GM12878 (cell line): Measurements from ENCODE around the gene NMT1. TPM values are rescaled to one million over a fixed set of nuclear protein-coding genes. Genes with fewer than 3 reads are reported as not detected.

ENCODE experiments used
- ATAC-seq: fragments of 200-7000 bp; cut with Tn5 transposase; 3 replicates; pipeline ENCODE4 v1.9.1; 2020; ENCODE audit warnings: mild to moderate bottlenecking, moderate library complexity
- BruUV-seq: library from RNA; stranded (reverse); fragments of 400-500 nt; replicated peaks from 2 replicates; lab custom pipeline; 2021; lab: Mats Ljungman, UMichigan
- CTCF ChIA-PET: fragments of 300-600 bp; sonication (Branson Sonifier 250); formaldehyde crosslinking; extraction: SDS; loops from one replicate; lab custom pipeline; 2021; ENCODE audit warnings: inconsistent platforms; lab: Yijun Ruan, JAX
- POLR2A ChIA-PET: fragments of 350-600 bp; formaldehyde crosslinking; extraction: SDS; loops from one replicate; lab custom pipeline; 2021; ENCODE audit warnings: inconsistent platforms; lab: Charles Lee
- RAD21 ChIA-PET: fragments of 300-600 bp; sonication (Branson Sonifier 250); formaldehyde crosslinking; loops from one replicate; lab custom pipeline; 2023; ENCODE audit warnings: antibody characterized with exemption; ENCODE audit not compliant: unreplicated experiment; lab: Charles Lee
- SMC1A ChIA-PET: fragments of 300-600 bp; sonication (Branson Sonifier 250); formaldehyde crosslinking; loops from one replicate; lab custom pipeline; 2023; ENCODE audit not compliant: unreplicated experiment, uncharacterized antibody; lab: Charles Lee
- DNase-seq: peaks from one replicate; pipeline ENCODE4 v3.0.0-alpha.2; 2011; ENCODE audit warnings: low read depth, low spot score
- FAIRE-seq: peaks from 3 replicates; lab custom pipeline; 2011; peaks lifted over from hg19 to GRCh38; lab: Jason Lieb, UNC
- H2AFZ ChIP-seq: 2 replicates; pipeline ENCODE4 v1.6.0; 2011; ENCODE audit warnings: low read depth, low read length, control low read depth; ENCODE audit not compliant: control insufficient read depth
- H3K27ac ChIP-seq: 2 replicates; pipeline ENCODE4 v1.5.1; 2011; ENCODE audit warnings: control low read depth; ENCODE audit not compliant: control insufficient read depth, insufficient read depth
- H3K27me3 ChIP-seq, 2 experiments: replicated peaks in 1 of 2; 2 replicates each; pipeline versions ENCODE4 v1.6.0 to v1.6.1; 2011; ENCODE audit warnings: low read length in 1 of 2; ENCODE audit not compliant: control insufficient read depth in 2 of 2, insufficient read depth in 2 of 2
- H3K36me3 ChIP-seq, 2 experiments: 2 replicates each; pipeline ENCODE4 v1.5.1; 2011; ENCODE audit warnings: low read length in 1 of 2; ENCODE audit not compliant: control insufficient read depth in 2 of 2, insufficient read depth in 2 of 2
- H3K4me1 ChIP-seq: 2 replicates; pipeline ENCODE4 v1.6.1; 2011; ENCODE audit warnings: mild to moderate bottlenecking, low read length, moderate library complexity, mixed read lengths; ENCODE audit not compliant: control insufficient read depth, insufficient read depth
- H3K4me2 ChIP-seq: 2 replicates; pipeline ENCODE4 v1.6.0; 2011; ENCODE audit warnings: control low read depth; ENCODE audit not compliant: control insufficient read depth, insufficient read depth
- H3K4me3 ChIP-seq: fragments of 200-600 bp; sonication (generic); 2 replicates; pipeline ENCODE4 v1.5.1; 2016
- H3K79me2 ChIP-seq: 2 replicates; pipeline ENCODE4 v1.6.0; 2011; ENCODE audit warnings: low read length; ENCODE audit not compliant: control insufficient read depth, insufficient read depth
- H3K9ac ChIP-seq: 2 replicates; pipeline ENCODE4 v1.8.0; 2011; ENCODE audit warnings: low read length, control low read depth, mixed read lengths; ENCODE audit not compliant: control insufficient read depth, insufficient read depth
- H3K9me3 ChIP-seq: replicated peaks from 3 replicates; pipeline ENCODE4 v1.5.1; 2011; ENCODE audit warnings: mild to moderate bottlenecking, low read length; ENCODE audit not compliant: control insufficient read depth, insufficient read depth
- H4K20me1 ChIP-seq: 2 replicates; pipeline ENCODE4 v1.6.0; 2011; ENCODE audit not compliant: control insufficient read depth, insufficient read depth
- GATAD2B ChIP-seq: fragments of 450-650 bp; conservative IDR thresholded peaks from 2 replicates; pipeline ENCODE4 v1.6.1; 2017; ENCODE audit warnings: low read depth, mild to moderate bottlenecking, moderate library complexity
- NBN ChIP-seq: fragments of 450-650 bp; IDR thresholded peaks from 2 replicates; pipeline ENCODE4 v1.6.1; 2016
- RUNX3 ChIP-seq: IDR thresholded peaks from 2 replicates; pipeline ENCODE4 v1.6.1; 2012; ENCODE audit warnings: low read length, inconsistent platforms
- ZNF622 ChIP-seq: fragments of 450-650 bp; IDR thresholded peaks from 2 replicates; pipeline ENCODE4 v1.6.1; 2017; ENCODE audit warnings: mild to moderate bottlenecking, inconsistent platforms
- WGBS: methylation state at CpG from one replicate; pipeline ENCODE4 v1.1.6; 2016; ENCODE audit warnings: low lambda C conversion rate; ENCODE audit not compliant: insufficient replicate concordance, insufficient coverage; ENCODE audit errors: missing lambda C conversion rate; 5-methylcytosine and 5-hydroxymethylcytosine counted together
- in situ Hi-C: fragments of 300-500 bp; cut with MboI; formaldehyde crosslinking; loops from 9 replicates; pipeline ENCODE4 v1.14.3; 2018; ENCODE audit warnings: mixed read lengths
- intact Hi-C: fragments of 100-400 bp; cut with micrococcal nuclease; formaldehyde crosslinking; loops from one replicate; pipeline ENCODE4 v1.14.2; 2022; ENCODE audit not compliant: unreplicated experiment
- polyA plus RNA-seq, 11 experiments: library from polyadenylated mRNA; depleted of rRNA in 4 of 11; unstranded in 6 of 11; stranded (reverse) in 5 of 11; fragments of >200 nt; fragmentation: Nextera tagmentation in 4 of 11; fragmentation: Illumina TruSeq in 1 of 11; extraction: Ambion mirVana in 4 of 11; extraction: Trizol in 1 of 11; gene quantifications; 1 replicate in 1 of 11; 2 replicates in 10 of 11; pipeline versions ENCODE4 v1.2.1 to v1.2.3, GENCODE V29; 2011 to 2016; ENCODE audit warnings: inconsistent platforms in 2 of 11, missing spikeins in 2 of 11, low read depth in 1 of 11
- total RNA-seq, 4 experiments: library from RNA; depleted of rRNA in 3 of 4; stranded (reverse); fragments of >200 nt in 3 of 4; fragmentation: Illumina TruSeq in 1 of 4; extraction: Trizol in 1 of 4; gene quantifications; 2 replicates each; pipeline versions ENCODE4 v1.2.1 to v1.2.3, GENCODE V29; 2013 to 2021
- TF ChIP-seq, protein P1 (sequence below): fragments of 450-650 bp; IDR thresholded peaks from 2 replicates; pipeline ENCODE4 v1.6.1; 2018; ENCODE audit warnings: mild to moderate bottlenecking, low read depth, moderate library complexity; ENCODE audit not compliant: partially characterized antibody
- TF ChIP-seq, protein P2 (sequence below): fragments of 450-650 bp; formaldehyde crosslinking; IDR thresholded peaks from 2 replicates; pipeline ENCODE4 v1.4.0; 2020; ENCODE audit warnings: mild to moderate bottlenecking, moderate library complexity
- TF ChIP-seq, protein P3 (sequence below): IDR thresholded peaks from 2 replicates; pipeline ENCODE4 v1.6.1; 2012; ENCODE audit warnings: improper control_type of control experiment, low read depth, low read length; ENCODE audit not compliant: insufficient replicate concordance
- TF ChIP-seq, protein P4 (sequence below): fragments of 450-650 bp; conservative IDR thresholded peaks from 2 replicates; pipeline ENCODE4 v1.6.1; 2017; ENCODE audit warnings: mild to moderate bottlenecking, moderate library complexity

The NMT1 gene
- total and polyA plus RNA-seq, 10 of the 15 experiments (the other 5 are each of a cell fraction or from before 2014, with no cell fraction given): 96.7 to 395 (median 222) TPM

DNA sequence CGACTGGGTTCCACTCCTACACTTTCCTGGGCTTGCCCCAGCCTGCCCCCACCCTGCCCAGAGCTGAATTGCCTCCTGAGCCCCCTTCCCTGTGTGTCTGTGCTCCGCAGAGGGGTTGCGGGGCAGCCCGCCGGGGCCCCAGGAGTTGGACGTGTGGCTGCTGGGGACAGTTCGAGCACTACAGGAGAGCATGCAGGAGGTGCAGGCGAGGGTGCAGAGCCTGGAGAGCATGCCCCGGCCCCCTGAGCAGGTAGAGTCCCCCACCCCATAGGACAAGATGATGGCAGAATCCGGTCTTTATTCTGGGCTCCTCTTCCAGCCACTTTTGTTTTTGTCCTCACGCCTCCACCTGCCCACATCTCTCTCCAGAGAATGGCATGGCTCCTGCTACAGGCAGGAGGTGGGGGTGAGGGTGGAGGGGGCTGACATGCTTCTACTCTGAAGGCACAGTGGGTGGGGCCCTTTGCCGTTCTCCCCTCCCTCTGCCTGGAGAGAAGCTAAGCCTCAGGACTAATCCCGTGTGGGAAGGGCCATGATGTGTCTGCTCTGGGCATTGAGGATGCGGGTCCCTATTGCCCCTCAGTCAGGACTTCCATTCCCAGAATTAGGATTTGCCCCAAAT, 77.9 kb downstream of the NMT1 start:
- Histone ChIP-seq H3K4me2 (no peak overlapping the region), H3K9ac (no peak overlapping the region), H3K27me3 (no peaks in the 10 kb centered on the region), H3K79me2 (peaks cover 4% of the 10 kb centered on the region), H3K4me3 (no peak overlapping the region), H3K4me1 (peaks cover 11% of the 10 kb centered on the region), H3K27ac (no peak overlapping the region), H3K36me3 (no peaks in the 10 kb centered on the region), H2AFZ (no peak overlapping the region), H4K20me1 (no peaks in the 10 kb centered on the region), H3K9me3 (no peaks in the 10 kb centered on the region)
- WGBS: 82% methylated on average over 14 of the region's 14 CpGs
- CTCF ChIA-PET: interaction anchor here (5.7 to 8.1 kb wide), 2 partner anchors 12 to 57 kb away, joined by 39 to 291 read pairs; no protein-coding TSS in a partner anchor
- SMC1A ChIA-PET: no interaction called here
- DNase-seq (no peak), FAIRE-seq (no peak), ATAC-seq (no peak)
- intact Hi-C loops: no loop called here
- BruUV-seq: no TSS peak
- in situ Hi-C loops: loop anchor here (5.0 kb wide), 1 partner anchor 58 kb away; no protein-coding TSS in a partner anchor
- RAD21 ChIA-PET: interaction anchor here (0.7 kb wide), 1 partner anchor 59 kb away, joined by 3 read pairs; no protein-coding TSS in a partner anchor
- POLR2A ChIA-PET: no interaction called here
- TF ChIP-seq RUNX3: no peak
- TF ChIP-seq, protein P1, sequence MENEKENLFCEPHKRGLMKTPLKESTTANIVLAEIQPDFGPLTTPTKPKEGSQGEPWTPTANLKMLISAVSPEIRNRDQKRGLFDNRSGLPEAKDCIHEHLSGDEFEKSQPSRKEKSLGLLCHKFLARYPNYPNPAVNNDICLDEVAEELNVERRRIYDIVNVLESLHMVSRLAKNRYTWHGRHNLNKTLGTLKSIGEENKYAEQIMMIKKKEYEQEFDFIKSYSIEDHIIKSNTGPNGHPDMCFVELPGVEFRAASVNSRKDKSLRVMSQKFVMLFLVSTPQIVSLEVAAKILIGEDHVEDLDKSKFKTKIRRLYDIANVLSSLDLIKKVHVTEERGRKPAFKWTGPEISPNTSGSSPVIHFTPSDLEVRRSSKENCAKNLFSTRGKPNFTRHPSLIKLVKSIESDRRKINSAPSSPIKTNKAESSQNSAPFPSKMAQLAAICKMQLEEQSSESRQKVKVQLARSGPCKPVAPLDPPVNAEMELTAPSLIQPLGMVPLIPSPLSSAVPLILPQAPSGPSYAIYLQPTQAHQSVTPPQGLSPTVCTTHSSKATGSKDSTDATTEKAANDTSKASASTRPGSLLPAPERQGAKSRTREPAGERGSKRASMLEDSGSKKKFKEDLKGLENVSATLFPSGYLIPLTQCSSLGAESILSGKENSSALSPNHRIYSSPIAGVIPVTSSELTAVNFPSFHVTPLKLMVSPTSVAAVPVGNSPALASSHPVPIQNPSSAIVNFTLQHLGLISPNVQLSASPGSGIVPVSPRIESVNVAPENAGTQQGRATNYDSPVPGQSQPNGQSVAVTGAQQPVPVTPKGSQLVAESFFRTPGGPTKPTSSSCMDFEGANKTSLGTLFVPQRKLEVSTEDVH: no peak
- TF ChIP-seq, protein P2, sequence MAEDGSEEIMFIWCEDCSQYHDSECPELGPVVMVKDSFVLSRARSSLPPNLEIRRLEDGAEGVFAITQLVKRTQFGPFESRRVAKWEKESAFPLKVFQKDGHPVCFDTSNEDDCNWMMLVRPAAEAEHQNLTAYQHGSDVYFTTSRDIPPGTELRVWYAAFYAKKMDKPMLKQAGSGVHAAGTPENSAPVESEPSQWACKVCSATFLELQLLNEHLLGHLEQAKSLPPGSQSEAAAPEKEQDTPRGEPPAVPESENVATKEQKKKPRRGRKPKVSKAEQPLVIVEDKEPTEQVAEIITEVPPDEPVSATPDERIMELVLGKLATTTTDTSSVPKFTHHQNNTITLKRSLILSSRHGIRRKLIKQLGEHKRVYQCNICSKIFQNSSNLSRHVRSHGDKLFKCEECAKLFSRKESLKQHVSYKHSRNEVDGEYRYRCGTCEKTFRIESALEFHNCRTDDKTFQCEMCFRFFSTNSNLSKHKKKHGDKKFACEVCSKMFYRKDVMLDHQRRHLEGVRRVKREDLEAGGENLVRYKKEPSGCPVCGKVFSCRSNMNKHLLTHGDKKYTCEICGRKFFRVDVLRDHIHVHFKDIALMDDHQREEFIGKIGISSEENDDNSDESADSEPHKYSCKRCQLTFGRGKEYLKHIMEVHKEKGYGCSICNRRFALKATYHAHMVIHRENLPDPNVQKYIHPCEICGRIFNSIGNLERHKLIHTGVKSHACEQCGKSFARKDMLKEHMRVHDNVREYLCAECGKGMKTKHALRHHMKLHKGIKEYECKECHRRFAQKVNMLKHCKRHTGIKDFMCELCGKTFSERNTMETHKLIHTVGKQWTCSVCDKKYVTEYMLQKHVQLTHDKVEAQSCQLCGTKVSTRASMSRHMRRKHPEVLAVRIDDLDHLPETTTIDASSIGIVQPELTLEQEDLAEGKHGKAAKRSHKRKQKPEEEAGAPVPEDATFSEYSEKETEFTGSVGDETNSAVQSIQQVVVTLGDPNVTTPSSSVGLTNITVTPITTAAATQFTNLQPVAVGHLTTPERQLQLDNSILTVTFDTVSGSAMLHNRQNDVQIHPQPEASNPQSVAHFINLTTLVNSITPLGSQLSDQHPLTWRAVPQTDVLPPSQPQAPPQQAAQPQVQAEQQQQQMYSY (CRISPR knock-in tag): no peak
- TF ChIP-seq GATAD2B: no peak
- TF ChIP-seq, protein P3, sequence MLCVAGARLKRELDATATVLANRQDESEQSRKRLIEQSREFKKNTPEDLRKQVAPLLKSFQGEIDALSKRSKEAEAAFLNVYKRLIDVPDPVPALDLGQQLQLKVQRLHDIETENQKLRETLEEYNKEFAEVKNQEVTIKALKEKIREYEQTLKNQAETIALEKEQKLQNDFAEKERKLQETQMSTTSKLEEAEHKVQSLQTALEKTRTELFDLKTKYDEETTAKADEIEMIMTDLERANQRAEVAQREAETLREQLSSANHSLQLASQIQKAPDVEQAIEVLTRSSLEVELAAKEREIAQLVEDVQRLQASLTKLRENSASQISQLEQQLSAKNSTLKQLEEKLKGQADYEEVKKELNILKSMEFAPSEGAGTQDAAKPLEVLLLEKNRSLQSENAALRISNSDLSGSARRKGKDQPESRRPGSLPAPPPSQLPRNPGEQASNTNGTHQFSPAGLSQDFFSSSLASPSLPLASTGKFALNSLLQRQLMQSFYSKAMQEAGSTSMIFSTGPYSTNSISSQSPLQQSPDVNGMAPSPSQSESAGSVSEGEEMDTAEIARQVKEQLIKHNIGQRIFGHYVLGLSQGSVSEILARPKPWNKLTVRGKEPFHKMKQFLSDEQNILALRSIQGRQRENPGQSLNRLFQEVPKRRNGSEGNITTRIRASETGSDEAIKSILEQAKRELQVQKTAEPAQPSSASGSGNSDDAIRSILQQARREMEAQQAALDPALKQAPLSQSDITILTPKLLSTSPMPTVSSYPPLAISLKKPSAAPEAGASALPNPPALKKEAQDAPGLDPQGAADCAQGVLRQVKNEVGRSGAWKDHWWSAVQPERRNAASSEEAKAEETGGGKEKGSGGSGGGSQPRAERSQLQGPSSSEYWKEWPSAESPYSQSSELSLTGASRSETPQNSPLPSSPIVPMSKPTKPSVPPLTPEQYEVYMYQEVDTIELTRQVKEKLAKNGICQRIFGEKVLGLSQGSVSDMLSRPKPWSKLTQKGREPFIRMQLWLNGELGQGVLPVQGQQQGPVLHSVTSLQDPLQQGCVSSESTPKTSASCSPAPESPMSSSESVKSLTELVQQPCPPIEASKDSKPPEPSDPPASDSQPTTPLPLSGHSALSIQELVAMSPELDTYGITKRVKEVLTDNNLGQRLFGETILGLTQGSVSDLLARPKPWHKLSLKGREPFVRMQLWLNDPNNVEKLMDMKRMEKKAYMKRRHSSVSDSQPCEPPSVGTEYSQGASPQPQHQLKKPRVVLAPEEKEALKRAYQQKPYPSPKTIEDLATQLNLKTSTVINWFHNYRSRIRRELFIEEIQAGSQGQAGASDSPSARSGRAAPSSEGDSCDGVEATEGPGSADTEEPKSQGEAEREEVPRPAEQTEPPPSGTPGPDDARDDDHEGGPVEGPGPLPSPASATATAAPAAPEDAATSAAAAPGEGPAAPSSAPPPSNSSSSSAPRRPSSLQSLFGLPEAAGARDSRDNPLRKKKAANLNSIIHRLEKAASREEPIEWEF: no peak
- no peak for TF ChIP-seq NBN
- TF ChIP-seq, protein P4, sequence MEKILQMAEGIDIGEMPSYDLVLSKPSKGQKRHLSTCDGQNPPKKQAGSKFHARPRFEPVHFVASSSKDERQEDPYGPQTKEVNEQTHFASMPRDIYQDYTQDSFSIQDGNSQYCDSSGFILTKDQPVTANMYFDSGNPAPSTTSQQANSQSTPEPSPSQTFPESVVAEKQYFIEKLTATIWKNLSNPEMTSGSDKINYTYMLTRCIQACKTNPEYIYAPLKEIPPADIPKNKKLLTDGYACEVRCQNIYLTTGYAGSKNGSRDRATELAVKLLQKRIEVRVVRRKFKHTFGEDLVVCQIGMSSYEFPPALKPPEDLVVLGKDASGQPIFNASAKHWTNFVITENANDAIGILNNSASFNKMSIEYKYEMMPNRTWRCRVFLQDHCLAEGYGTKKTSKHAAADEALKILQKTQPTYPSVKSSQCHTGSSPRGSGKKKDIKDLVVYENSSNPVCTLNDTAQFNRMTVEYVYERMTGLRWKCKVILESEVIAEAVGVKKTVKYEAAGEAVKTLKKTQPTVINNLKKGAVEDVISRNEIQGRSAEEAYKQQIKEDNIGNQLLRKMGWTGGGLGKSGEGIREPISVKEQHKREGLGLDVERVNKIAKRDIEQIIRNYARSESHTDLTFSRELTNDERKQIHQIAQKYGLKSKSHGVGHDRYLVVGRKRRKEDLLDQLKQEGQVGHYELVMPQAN: no peak
- TF ChIP-seq ZNF622: no peak
